Suprapubic skin (tissue), 4 donors: ENCODE data around the gene MRO. TPM values are rescaled to one million over a fixed set of nuclear protein-coding genes. Genes with fewer than 3 reads are reported as not detected.
A peak's percentile ranks its signal among the peaks of the same experiment; 100 is the strongest.

Experiments
- DNase-seq, 2 donors: peaks; one replicate each; pipeline ENCODE4 v3.0.0-alpha.2; 2019; ENCODE audit warnings: low spot score in 2 of 2
- H3K27ac ChIP-seq: fragments of 200-600 bp; sonication (generic); one replicate; pipeline ENCODE4 v1.5.1; 2019
- H3K27me3 ChIP-seq: fragments of 200-600 bp; sonication (generic); one replicate; pipeline ENCODE4 v1.5.1; 2019
- H3K36me3 ChIP-seq: fragments of 200-600 bp; sonication (generic); one replicate; pipeline ENCODE4 v1.5.1; 2019
- H3K4me1 ChIP-seq: fragments of 200-600 bp; sonication (generic); one replicate; pipeline ENCODE4 v1.5.1; 2019
- H3K4me3 ChIP-seq: fragments of 200-600 bp; sonication (generic); one replicate; pipeline ENCODE4 v1.5.1; 2019; ENCODE audit warnings: mild to moderate bottlenecking
- H3K9me3 ChIP-seq: fragments of 200-600 bp; sonication (generic); one replicate; pipeline ENCODE4 v1.5.1; 2019
- CTCF ChIP-seq, 2 donors: fragments of 200-600 bp in 1 of 2; fragments of 450-650 bp in 1 of 2; sonication (generic) in 1 of 2; IDR thresholded peaks; one replicate each; pipeline ENCODE4 v1.5.1; 2016 to 2019; ENCODE audit warnings: antibody characterized with exemption in 2 of 2, mild to moderate bottlenecking in 1 of 2, moderate library complexity in 1 of 2
- EP300 ChIP-seq: sonication (generic); formaldehyde crosslinking; IDR thresholded peaks from one replicate; pipeline ENCODE4 v1.6.1; 2017; ENCODE audit warnings: antibody characterized with exemption
- POLR2A ChIP-seq, 2 donors: fragments of 450-650 bp; IDR thresholded peaks; one replicate each; pipeline ENCODE4 v1.6.1; 2017; ENCODE audit warnings: antibody characterized with exemption in 2 of 2, mild to moderate bottlenecking in 2 of 2, moderate library complexity in 2 of 2
- POLR2AphosphoS5 ChIP-seq, 3 donors: sonication (generic); formaldehyde crosslinking; IDR thresholded peaks; one replicate each; pipeline ENCODE4 v1.6.1; 2017; ENCODE audit warnings: antibody characterized with exemption in 3 of 3
- WGBS: methylation state at CpG from one replicate; pipeline ENCODE4 v1.1.5; 2018; 5-methylcytosine and 5-hydroxymethylcytosine counted together
- total RNA-seq, 4 donors: library from RNA; depleted of rRNA; stranded (reverse); fragments of >200 nt; gene quantifications; one replicate each; pipeline ENCODE4 v1.1.0, GENCODE V29; 2016

Gene MRO
- total RNA-seq = under 1 TPM in 2 of 4 donors, not detected in 2; 0.26 to 0.59 TPM

GRCh38 chr18:50819728-50820378 is at the start of gene MRO:
Gene MRO, minus strand, starts transcription at chr18:50820016. Its CDS starts 10,616 bp downstream, at chr18:50809400.
- Histone ChIP-seq H3K27me3 (no peaks in the 10 kb centered on the region), H3K4me1 (peaks cover 33% of the 10 kb centered on the region), H3K4me3 (peak within 1 kb of the TSS; percentile 41), H3K9me3 (no peaks in the 10 kb centered on the region), H3K36me3 (no peaks in the 10 kb centered on the region), H3K27ac (no peak within 1 kb of the TSS)
- under 1% methylated on average over 24 of the region's 24 CpGs for whole genome bisulfite sequencing
- TF ChIP-seq EP300 = peak; percentile 58
- peak in 1 of 3 donors; percentile 71 for TF ChIP-seq POLR2AphosphoS5 (IDR thresholded peaks at IDR 0.05)
- no peak for TF ChIP-seq POLR2A (IDR thresholded peaks at IDR 0.05)
- TF ChIP-seq CTCF (IDR thresholded peaks at IDR 0.05) = peak; percentile 52 to 85
- DNase-seq = peak; percentile 85 to 92

DNA sequence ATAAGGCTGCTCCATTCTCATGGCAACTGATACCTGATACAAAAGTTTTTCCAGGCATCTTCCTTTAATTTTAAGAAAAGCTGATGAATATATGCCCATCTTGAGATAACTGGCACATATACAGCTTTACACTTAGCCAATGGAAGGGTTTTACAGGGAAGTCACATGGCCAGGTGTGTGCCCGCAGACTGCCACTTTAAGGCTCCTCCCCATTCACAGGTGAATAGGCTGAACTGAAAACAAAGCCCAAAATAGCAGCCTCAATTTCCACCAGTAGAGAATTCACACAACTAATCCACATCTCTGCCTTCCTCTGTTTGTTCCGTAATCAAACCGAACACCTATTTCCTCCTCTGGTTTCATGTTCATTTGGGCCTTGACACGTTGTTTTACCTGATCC is 49.3 kb upstream of the MRO start:
- no peak for DNase-seq
- 74% methylated on average over 4 of the region's 4 CpGs for whole genome bisulfite sequencing
- H3K9me3 ChIP-seq = no peaks in the 10 kb centered on the region
- H3K27ac ChIP-seq = no peak overlapping the region
- H3K4me1 ChIP-seq = peaks cover 10% of the 10 kb centered on the region
- no peak overlapping the region for H3K4me3 ChIP-seq
- no peaks in the 10 kb centered on the region for H3K27me3 ChIP-seq
- TF ChIP-seq EP300 (no peak), POLR2AphosphoS5 (IDR thresholded peaks at IDR 0.05) (no peak), POLR2A (IDR thresholded peaks at IDR 0.05) (no peak), CTCF (IDR thresholded peaks at IDR 0.05) (no peak)
- H3K36me3 ChIP-seq = no peaks in the 10 kb centered on the region

DNA sequence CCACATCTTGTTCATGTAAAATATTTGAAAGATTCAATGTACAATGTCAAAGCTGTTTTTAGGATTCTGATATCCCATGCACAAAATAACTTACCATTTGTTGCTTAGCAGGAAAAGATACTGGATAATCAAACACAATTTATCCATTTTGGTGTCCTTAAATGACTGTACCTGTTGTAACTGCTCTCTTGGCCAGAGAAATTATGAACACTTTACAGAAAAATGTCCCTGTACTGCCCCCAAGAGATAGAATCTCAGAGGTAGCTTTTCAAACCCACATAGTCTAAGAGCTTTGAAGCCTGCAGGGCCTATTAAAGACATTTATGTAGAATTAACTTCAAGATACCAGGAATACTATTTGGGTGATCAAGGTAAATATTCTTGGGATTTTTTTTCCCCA is 46.9 kb upstream of the MRO start:
- Histone ChIP-seq H3K4me3 (no peak overlapping the region), H3K36me3 (no peaks in the 10 kb centered on the region), H3K27me3 (no peaks in the 10 kb centered on the region), H3K9me3 (no peaks in the 10 kb centered on the region), H3K4me1 (peaks cover 10% of the 10 kb centered on the region), H3K27ac (no peak overlapping the region)
- no peak for TF ChIP-seq POLR2A (IDR thresholded peaks at IDR 0.05)
- no peak for TF ChIP-seq EP300
- TF ChIP-seq POLR2AphosphoS5 (IDR thresholded peaks at IDR 0.05) = no peak
- no peak for TF ChIP-seq CTCF (IDR thresholded peaks at IDR 0.05)
- DNase-seq = no peak

DNA sequence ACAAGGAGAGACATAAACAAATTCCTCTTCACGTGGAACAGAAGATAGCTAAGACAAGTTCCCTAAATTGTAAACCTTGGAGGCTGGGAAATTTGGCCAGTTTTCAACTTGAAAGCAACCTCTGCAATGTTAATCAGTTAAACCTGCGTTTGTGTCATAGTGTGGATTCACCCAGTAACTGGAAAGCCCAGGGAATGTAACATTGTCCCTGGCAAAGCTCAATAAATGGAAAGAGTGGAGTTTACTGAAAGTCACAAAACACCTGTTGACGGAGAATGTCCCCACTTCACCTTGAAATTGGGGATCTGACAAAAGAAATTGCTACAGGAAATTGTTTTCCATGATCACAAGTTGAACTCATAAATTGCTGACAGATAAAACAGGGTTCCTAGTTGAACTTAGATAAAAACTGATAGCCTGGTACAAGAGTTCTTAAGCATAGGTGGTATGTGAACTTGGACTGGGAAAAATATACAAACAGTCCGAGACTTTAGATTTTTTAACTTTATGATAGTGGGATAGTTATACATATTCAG is 44.1 kb upstream of the MRO start:
- 52% methylated on average over 4 of the region's 4 CpGs for WGBS
- H3K4me3 ChIP-seq = no peak overlapping the region
- H3K27ac ChIP-seq = no peak overlapping the region
- DNase-seq = no peak
- no peaks in the 10 kb centered on the region for H3K27me3 ChIP-seq
- H3K36me3 ChIP-seq = no peaks in the 10 kb centered on the region
- no peaks in the 10 kb centered on the region for H3K4me1 ChIP-seq
- TF ChIP-seq POLR2A (IDR thresholded peaks at IDR 0.05) (no peak), EP300 (no peak), POLR2AphosphoS5 (IDR thresholded peaks at IDR 0.05) (no peak), CTCF (IDR thresholded peaks at IDR 0.05) (no peak)
- no peaks in the 10 kb centered on the region for H3K9me3 ChIP-seq

- Histone ChIP-seq H3K4me1 (no peaks in the 10 kb centered on the region), H3K27me3 (no peaks in the 10 kb centered on the region), H3K27ac (no peak overlapping the region), H3K36me3 (no peaks in the 10 kb centered on the region), H3K9me3 (no peaks in the 10 kb centered on the region), H3K4me3 (no peak overlapping the region)
- TF ChIP-seq EP300 = no peak
- TF ChIP-seq CTCF (IDR thresholded peaks at IDR 0.05) = no peak
- TF ChIP-seq POLR2A (IDR thresholded peaks at IDR 0.05) = no peak
- no peak for TF ChIP-seq POLR2AphosphoS5 (IDR thresholded peaks at IDR 0.05)
- DNase-seq = no peak
- 84% methylated on average over 2 of the region's 2 CpGs for WGBS
Measured at GRCh38 chr18:50862401-50862800, 42.6 kb upstream of the MRO start.
